Stimulated activated memory B cell treated with anti-CD40 and anti-IgM and Interleukin-4, amounts not matched to agents 10 μg/mL and 1 μg/mL and 100 μg/mL, for 72 hours (primary cell): Measurements from ENCODE around the gene GRK5.
"Not testable (repeated sequence)": the region's sequence is repeated elsewhere in the genome, so short reads cannot be mapped to it uniquely, and the experiment has no call there.

Experiments used
- ATAC-seq: fragments of 150-1000 bp; cut with Tn5 transposase; 2 replicates; pipeline ENCODE4 v1.10.0; 2021
- H3K27ac Mint-ChIP-seq: one replicate; pipeline ENCODE4 v1.8.0; 2022; ENCODE audit warnings: mild to moderate bottlenecking, mixed read lengths
- H3K27me3 Mint-ChIP-seq: one replicate; pipeline ENCODE4 v1.8.0; 2022; ENCODE audit warnings: mixed read lengths
- H3K36me3 Mint-ChIP-seq: one replicate; pipeline ENCODE4 v1.8.0; 2022; ENCODE audit warnings: mixed read lengths
- H3K4me1 Mint-ChIP-seq: one replicate; pipeline ENCODE4 v1.8.0; 2022; ENCODE audit warnings: mixed read lengths
- H3K4me3 Mint-ChIP-seq: one replicate; pipeline ENCODE4 v1.8.0; 2022; ENCODE audit warnings: mild to moderate bottlenecking, moderate library complexity, mixed read lengths
- H3K9me3 Mint-ChIP-seq: one replicate; pipeline ENCODE4 v1.8.0; 2022; ENCODE audit warnings: mixed read lengths

Gene GRK5

GRCh38 chr10:119207366-119207666 is at the start of gene GRK5:
GRK5 (plus strand) TSS chr10:119207571; CDS start chr10:119207918, 347 bp downstream.
- ATAC-seq: peak; percentile 94
- Mint-ChIP-seq H3K27me3 (no peaks in the 10 kb centered on the region), H3K27ac (peak within 1 kb of the TSS; percentile 79), H3K4me3 (peak within 1 kb of the TSS; percentile 90), H3K9me3 (no peaks in the 10 kb centered on the region), H3K36me3 (no peaks in the 10 kb centered on the region), H3K4me1 (peaks cover 31% of the 10 kb centered on the region)

GRCh38 chr10:119159332-119159731 is 48.0 kb upstream of the GRK5 start:
- H3K27ac Mint-ChIP-seq: no peak overlapping the region
- H3K27me3 Mint-ChIP-seq: no peaks in the 10 kb centered on the region
- no peaks in the 10 kb centered on the region for H3K9me3 Mint-ChIP-seq
- peaks cover 74% of the 10 kb centered on the region for H3K36me3 Mint-ChIP-seq
- ATAC-seq: no peak
- H3K4me1 Mint-ChIP-seq: peaks cover 18% of the 10 kb centered on the region
- no peak overlapping the region for H3K4me3 Mint-ChIP-seq

DNA sequence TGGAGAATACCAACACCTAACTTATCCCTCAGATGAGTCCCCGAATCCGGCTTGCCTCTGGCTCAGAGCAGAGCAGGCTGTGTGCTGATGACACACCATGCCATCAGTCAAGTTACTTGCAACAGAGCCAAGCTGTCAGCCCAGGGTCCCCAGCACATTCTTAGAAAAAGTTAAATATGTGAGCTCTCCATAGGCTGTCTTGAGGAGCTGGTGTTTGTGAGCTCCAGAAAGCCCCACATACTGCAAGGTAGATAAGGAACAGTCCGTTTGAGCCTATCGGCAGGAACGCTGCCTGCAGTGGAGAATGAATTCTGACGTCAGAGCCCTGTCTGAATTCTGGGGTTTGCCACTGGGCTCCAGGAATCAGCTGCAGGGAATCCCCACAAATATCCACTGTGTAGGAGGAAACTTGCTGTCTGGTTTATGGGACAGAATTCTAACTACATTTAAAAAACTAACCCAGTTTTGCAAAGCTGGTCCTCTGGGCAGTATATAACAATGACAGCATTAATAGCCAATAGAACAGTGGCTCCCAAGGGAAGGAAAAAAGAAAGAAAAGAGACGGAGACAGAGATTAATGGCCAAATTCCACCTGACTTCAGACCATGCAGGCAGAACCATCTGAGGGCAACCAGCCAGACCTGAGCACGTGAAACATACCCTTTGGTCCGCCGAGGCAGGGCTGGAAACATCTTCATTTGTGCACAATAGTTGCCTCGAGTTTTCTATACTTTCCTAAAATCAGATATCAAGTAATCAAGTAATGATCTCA is 45.5 kb upstream of the GRK5 start:
- Mint-ChIP-seq H3K4me1 (peaks cover 36% of the 10 kb centered on the region), H3K9me3 (no peaks in the 10 kb centered on the region), H3K27ac (no peak overlapping the region), H3K4me3 (no peak overlapping the region), H3K36me3 (peaks cover 52% of the 10 kb centered on the region), H3K27me3 (no peaks in the 10 kb centered on the region)
- ATAC-seq: no peak

DNA sequence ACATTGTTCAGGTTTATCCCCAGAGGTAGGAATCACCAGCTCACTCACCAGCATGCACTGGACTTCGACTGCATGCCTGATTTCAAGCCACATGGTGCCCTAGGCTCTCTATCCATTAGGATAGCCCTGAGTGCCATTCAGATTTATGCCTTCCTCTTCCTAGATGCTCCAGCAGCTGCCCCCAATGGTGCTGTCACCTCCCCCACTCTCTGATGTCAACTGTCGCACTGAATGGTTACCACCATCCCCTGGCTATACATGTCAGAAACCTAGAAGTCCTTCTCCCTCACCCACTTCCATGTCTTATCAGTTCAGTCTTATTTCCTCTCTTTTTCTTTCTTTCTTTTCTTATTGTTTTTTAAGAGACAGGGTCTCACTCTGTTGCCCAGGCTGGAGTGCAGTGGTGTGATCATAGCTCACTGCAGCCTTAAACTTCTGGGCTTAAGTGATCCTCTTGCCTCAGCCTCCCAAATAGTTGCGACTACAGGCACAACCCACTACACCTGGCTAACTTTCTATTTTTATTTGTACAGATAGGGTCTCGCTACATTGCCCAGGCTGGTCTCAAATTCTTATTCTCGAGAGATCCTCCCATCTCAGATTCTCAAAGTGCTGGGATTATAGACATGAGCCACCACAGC is 44.8 kb upstream of the GRK5 start:
- H3K27ac Mint-ChIP-seq: no peak overlapping the region

DNA sequence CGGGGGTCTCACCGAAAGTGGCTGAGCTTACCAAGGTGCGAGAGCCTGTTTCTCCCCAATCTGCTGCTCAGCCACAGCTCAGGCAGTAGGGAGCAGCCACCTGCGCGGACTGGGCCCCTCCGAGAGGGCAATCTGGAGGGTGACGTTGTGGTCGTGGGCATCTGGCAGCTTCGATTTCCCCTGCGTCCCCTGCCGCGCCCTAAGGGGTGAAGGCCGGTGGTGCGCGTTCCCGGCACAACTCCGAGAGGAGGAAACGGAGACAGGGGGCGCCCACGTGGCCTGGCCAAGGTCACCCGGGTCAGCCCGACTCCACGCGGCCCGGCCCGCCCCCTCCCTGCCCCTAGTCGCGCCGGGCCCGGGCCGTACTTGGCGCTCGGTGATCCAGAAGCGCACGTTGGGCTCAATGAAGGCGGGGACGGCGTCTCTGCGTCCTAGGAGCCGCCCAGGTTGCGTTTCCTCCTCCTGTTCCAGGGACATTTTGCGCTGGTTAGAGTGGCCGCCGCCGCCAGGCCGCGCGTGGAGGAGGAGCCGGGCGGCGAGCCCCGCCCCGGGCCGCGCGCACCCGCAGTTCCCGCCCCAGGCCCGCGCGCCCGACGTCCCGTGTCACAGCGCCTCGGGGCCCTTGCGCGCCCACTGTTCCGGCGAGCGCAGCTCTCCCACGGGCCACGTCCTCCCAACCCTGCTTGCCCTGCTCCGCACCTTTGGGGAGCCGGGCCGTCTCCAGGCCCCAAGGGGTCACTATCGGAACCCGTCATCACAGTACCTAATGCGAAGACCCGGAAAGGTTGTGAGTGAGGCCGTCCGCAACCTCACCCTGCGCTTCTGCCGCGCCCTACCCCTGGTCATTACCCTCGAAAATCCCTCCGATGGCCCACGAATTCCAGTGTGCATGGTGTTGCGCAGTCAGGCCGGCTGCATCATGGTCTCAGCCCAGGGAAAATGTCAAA is 41.9 kb upstream of the GRK5 start, which contains the start of gene SFXN4:
TSS of gene SFXN4 (minus strand) at position 544 of the 947 bp plus-strand sequence. CDS start at position 477, 67 bp downstream.
- Mint-ChIP-seq H3K27ac (peak within 1 kb of the TSS; percentile 97), H3K4me1 (peaks cover 37% of the 10 kb centered on the region), H3K36me3 (peaks cover 53% of the 10 kb centered on the region), H3K4me3 (peak within 1 kb of the TSS; percentile 93), H3K27me3 (no peaks in the 10 kb centered on the region), H3K9me3 (no peaks in the 10 kb centered on the region)
- ATAC-seq: peak; percentile 97

More for the DNA sequence above, 44.8 kb upstream of the GRK5 start:
- peaks cover 37% of the 10 kb centered on the region for H3K4me1 Mint-ChIP-seq
- no peak for ATAC-seq
- H3K9me3 Mint-ChIP-seq: no peaks in the 10 kb centered on the region
- H3K36me3 Mint-ChIP-seq: peaks cover 57% of the 10 kb centered on the region
- no peaks in the 10 kb centered on the region for H3K27me3 Mint-ChIP-seq
- H3K4me3 Mint-ChIP-seq: no peak overlapping the region

DNA sequence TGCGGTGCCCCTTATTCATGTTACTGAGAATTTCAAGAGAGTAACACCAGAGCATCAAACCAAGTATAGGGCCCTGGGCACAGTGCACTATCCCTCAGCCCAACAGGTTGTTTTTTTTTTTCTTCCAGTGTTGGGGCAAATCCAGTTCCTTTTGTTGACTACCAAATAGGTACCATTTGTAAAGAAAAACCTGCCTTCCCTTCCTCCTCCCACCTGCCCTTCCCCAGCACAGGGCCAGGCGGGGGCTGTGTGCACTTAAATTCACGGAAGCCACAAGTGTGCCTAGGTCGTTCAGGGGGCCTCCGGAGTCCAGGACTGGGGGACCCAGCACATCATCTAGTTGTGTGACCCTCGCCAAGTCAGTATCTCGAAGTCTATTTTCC is 41.3 kb upstream of the GRK5 start:
- H3K27ac Mint-ChIP-seq: peak overlapping the region; percentile 97
- no peaks in the 10 kb centered on the region for H3K27me3 Mint-ChIP-seq
- no peak for ATAC-seq
- peaks cover 37% of the 10 kb centered on the region for H3K4me1 Mint-ChIP-seq
- H3K36me3 Mint-ChIP-seq: peaks cover 47% of the 10 kb centered on the region
- no peaks in the 10 kb centered on the region for H3K9me3 Mint-ChIP-seq
- peak overlapping the region; percentile 93 for H3K4me3 Mint-ChIP-seq

DNA sequence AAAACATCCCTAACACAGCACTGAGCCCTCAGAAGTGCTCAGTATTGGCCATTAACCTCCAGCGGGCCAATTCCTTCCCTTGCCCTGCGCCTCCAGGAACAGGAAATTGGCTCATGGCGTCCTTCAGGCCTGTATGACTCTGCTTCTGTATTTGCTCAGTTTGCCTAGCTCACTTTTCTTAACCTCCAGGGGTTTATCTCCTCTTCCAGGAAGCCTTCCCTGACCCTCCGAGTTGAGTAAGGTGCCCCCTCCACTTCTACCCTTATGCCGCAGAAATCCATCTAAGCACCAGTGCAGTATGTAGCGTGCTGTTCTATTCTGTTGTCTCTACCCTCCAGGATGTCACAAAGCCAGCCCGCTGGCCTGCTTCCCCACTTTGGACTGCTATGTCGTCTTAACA is 40.8 kb upstream of the GRK5 start:
- Mint-ChIP-seq H3K27me3 (no peaks in the 10 kb centered on the region), H3K4me3 (peak overlapping the region; percentile 93), H3K27ac (peak overlapping the region; percentile 97), H3K9me3 (no peaks in the 10 kb centered on the region), H3K36me3 (peaks cover 46% of the 10 kb centered on the region), H3K4me1 (peaks cover 37% of the 10 kb centered on the region)
- no peak for ATAC-seq

DNA sequence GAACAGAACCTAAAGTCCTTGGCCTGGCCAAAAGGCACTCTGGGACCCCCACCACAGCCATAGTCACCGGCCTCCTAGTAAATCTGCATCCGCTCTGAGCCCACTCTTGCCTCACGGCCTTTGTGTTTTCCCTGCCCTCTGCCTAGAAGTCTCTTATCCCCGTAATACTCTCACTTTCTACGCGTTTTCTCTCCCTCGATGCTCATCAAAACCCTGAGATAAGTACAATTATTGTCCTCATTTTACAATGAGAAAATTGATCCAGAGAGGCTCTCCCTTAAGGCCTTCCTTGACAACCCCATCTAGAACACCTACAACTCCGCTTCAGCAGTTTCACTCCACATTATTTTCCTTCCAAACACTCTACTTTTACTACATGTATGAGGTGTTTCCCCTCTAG is 40.3 kb upstream of the GRK5 start:
- Mint-ChIP-seq H3K4me3 (peak overlapping the region; percentile 93), H3K4me1 (peaks cover 36% of the 10 kb centered on the region), H3K36me3 (peaks cover 46% of the 10 kb centered on the region), H3K9me3 (no peaks in the 10 kb centered on the region), H3K27ac (peak overlapping the region; percentile 97), H3K27me3 (no peaks in the 10 kb centered on the region)
- no peak for ATAC-seq

DNA sequence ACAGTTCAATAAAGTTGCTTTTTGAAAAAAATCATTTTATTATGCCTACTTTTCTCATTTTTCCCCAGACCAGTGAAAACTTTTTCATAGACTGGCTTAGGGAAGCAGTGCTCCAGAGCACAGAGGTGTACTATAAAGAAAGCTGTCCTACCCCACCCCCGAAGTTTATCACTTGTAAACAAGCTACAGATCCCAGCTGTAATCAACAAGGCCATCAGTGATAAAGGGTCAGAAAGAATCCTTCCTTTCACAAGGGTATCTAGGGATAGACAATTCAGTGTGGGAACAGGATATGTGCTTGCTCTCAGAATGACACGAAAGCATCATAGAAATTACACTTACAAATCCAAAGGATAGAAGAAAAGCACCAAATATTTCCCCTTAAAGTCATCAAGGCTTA is 33.3 kb upstream of the GRK5 start:
- Mint-ChIP-seq H3K4me1 (peaks cover 27% of the 10 kb centered on the region), H3K27me3 (no peaks in the 10 kb centered on the region), H3K9me3 (no peaks in the 10 kb centered on the region), H3K4me3 (no peak overlapping the region), H3K27ac (no peak overlapping the region), H3K36me3 (peaks cover 35% of the 10 kb centered on the region)
- ATAC-seq: no peak

GRCh38 chr10:119176166-119176565 is 31.2 kb upstream of the GRK5 start:
- Mint-ChIP-seq H3K9me3 (no peaks in the 10 kb centered on the region), H3K4me3 (peak overlapping the region; percentile 21), H3K27me3 (no peaks in the 10 kb centered on the region), H3K27ac (peak overlapping the region; percentile 40), H3K36me3 (peaks cover 23% of the 10 kb centered on the region), H3K4me1 (peaks cover 27% of the 10 kb centered on the region)
- ATAC-seq: no peak

- Mint-ChIP-seq H3K4me3 (peak overlapping the region; percentile 97), H3K27me3 (no peaks in the 10 kb centered on the region)
- ATAC-seq: peak; percentile 54
These were observed 29.5 kb upstream of the GRK5 start for GRCh38 chr10:119177708-119178371.

DNA sequence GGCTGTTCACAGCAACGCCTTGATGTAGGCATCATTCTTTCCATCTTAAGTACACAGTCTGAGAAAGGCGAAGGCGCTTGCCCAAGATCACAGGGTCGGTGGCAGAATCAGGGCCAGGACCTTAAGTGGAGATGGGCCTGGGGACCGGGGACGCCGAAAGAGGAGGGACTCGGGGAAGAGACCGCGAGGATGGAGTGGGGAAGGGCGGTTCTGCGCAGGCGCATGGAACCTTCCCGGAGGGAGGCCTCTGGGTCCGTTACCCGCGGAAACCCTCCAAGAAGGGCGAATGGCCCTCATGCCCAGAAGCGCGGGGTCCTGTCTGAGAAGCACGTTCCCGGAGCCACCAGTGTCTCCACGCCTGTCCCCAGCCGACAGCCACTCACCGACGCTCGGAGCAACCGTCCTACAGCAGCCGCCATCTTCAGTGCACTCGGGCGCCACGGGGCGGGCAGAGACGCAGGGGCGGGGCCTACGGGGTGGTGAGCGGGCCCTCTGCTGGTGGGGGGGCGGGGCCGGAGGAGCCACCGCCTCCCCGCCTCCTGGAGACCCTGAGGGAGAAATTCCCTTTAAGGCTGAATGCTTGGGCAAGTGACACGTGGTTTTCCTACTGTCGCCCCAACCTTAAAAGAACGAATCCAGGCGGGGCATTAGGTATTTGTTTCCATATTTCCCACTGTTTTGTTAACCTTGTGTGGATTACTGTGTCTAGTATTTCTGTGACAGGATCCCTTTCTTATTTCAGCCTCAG is 28.8 kb upstream of the GRK5 start, which contains the start of gene PRDX3:
TSS of gene PRDX3 (minus strand) at position 441 of the 748 bp plus-strand sequence. CDS start at position 419, 22 bp downstream.
- H3K36me3 Mint-ChIP-seq: peaks cover 15% of the 10 kb centered on the region
- H3K27ac Mint-ChIP-seq: peak within 1 kb of the TSS; percentile 99
- no peaks in the 10 kb centered on the region for H3K9me3 Mint-ChIP-seq
- ATAC-seq: peak; percentile 100
- H3K4me3 Mint-ChIP-seq: peak within 1 kb of the TSS; percentile 97
- peaks cover 27% of the 10 kb centered on the region for H3K4me1 Mint-ChIP-seq
- no peaks in the 10 kb centered on the region for H3K27me3 Mint-ChIP-seq

More at GRCh38 chr10:119177708-119178371, 29.5 kb upstream of the GRK5 start:
- Mint-ChIP-seq H3K36me3 (peaks cover 15% of the 10 kb centered on the region), H3K9me3 (no peaks in the 10 kb centered on the region), H3K27ac (peak overlapping the region; percentile 99), H3K4me1 (peaks cover 27% of the 10 kb centered on the region)

- not testable (repeated sequence) for H3K27ac Mint-ChIP-seq, H3K36me3 Mint-ChIP-seq, H3K27me3 Mint-ChIP-seq, H3K9me3 Mint-ChIP-seq, ATAC-seq, H3K4me3 Mint-ChIP-seq
- peaks cover 25% of the 10 kb centered on the region for H3K4me1 Mint-ChIP-seq
These were observed 26.4 kb upstream of the GRK5 start for GRCh38 chr10:119180850-119181400.
